HFF-Myc (cell line): ENCODE results near the gene PRR36.

Experiments
- DNase-seq: peaks from one replicate; pipeline ENCODE4 v3.0.0-alpha.2; 2011; ENCODE audit warnings: low read depth; ENCODE audit errors: extremely low read depth
- H3K4me3 ChIP-seq: replicated peaks from 2 replicates; pipeline ENCODE4 v1.5.1; 2011; ENCODE audit warnings: low read depth, mild to moderate bottlenecking, control low read depth, low read length
- CTCF ChIP-seq: IDR thresholded peaks from 2 replicates; pipeline ENCODE4 v1.5.1; 2012; ENCODE audit warnings: mild to moderate bottlenecking, low read depth, low read length, control low read depth; ENCODE audit errors: missing control alignments

Gene PRR36

GRCh38 chr19:7874076-7874896, at the start of gene PRR36:
Gene PRR36 (minus strand): TSS chr19:7874390. CDS start chr19:7873689, 701 bp downstream.
- no peak for DNase-seq
- no peak for TF ChIP-seq CTCF
- H3K4me3 ChIP-seq, result no peak within 1 kb of the TSS

GRCh38 chr19:7923295-7924191, 49.4 kb upstream of the PRR36 start:
- TF ChIP-seq CTCF, result no peak
- no peak overlapping the region for H3K4me3 ChIP-seq
- no peak for DNase-seq

GRCh38 chr19:7922836-7923195, 48.6 kb upstream of the PRR36 start:
- TF ChIP-seq CTCF, result no peak
- DNase-seq, result no peak
- no peak overlapping the region for H3K4me3 ChIP-seq

- TF ChIP-seq CTCF, result no peak
- DNase-seq, result no peak
- H3K4me3 ChIP-seq, result no peak overlapping the region
Observed at GRCh38 chr19:7921967-7922835, 48.0 kb upstream of the PRR36 start.

GRCh38 chr19:7921302-7921966, 47.2 kb upstream of the PRR36 start:
- H3K4me3 ChIP-seq, result peak overlapping the region; percentile 42
- TF ChIP-seq CTCF, result no peak
- DNase-seq, result no peak
